Superior temporal gyrus (tissue), 1 donor: ENCODE data around the gene FAM20A.

Source experiments
- DNase-seq: peaks from one replicate; pipeline ENCODE4 v3.0.0-alpha.2; 2016; ENCODE audit errors: extremely low spot score

Gene FAM20A

DNA sequence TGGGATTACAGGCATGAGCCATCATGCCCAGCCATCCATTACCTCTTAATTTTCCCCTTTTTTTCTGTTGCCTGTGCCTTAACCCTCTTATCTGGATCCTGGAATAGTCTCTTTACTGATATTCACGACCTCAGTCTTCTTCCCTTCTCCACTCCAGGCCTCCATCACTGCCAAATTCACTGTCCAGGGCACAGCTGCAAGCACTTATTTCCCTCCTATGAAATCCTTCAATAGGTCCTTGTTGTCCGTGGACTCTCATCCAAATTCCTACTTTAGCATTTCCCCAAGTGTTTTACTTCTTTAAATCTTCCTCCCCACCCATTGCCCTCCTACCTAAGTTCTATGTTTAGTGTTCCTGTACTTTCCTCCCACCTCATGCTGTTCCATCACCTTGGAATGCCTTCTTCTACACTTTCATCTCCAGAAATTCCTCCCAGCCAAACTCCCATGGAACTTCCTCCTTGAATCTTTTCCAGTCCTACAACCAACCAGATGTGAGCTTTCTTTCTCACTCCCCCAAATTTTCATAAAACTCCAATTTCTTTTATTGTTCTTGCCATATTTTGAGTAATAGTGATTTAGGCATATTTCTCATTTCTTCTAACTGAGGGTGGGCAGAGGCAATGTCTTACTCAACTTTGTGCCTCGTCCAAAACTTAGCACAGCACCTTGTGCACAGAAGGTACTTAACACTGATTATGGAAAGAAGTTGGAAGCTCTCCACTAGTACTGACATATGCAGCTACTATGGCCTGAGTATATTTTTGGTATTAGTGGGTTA lies 35.3 kb downstream of the FAM20A start:
- peak; percentile 28 for DNase-seq

DNA sequence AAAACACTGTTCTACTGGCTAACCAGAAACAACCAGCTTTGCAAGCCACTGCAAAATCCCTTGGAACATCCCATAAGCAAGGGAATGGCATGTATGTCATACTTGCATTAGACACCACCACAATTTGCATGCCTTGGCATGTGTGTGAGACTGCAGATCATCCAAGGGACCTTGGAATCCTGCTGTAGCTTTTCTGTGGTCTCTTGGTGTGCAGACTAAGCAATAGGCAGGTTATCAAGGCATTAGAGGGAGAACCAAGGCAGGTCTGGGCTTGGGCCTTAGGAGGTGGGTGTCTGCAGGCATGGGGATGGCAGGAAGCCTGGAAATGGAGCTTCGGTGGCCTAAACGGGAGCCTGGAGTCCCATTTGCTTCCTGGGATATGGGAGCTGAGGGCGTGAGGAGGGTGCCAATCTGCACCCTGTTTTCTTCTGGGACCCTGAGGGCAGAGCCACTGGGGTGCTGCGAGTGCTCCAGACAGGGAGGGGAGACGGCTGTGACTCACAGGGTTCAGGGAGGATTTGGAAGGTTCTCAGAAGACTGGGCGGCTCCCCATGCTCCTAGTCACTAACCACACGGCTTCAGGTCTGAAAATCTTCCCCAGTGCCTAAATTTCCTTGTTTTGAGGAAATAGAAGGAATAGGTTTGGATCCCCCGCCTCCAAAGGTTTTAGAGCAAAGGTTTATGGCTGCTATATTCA lies 36.6 kb downstream of the FAM20A start:
- no peak for DNase-seq

DNA sequence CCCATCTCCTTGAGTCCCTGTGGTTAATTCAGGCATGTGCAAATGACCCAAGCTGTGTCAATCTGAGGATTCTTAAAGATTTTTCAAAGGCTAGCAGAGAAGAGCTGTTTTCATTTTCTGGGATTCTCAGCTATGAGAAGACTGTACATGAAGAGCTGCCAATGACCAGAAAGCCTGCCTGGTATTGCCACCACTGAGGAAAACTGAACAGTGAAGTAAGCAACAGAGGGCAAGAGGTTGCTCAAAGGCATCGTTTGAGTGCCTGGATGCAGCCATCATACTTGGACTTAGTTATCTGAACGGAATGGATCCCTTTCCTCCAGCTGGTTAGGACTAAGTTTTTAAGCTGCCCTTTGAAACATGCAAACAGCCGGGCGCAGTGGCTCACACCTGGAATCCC lies 38.4 kb downstream of the FAM20A start:
- no peak for DNase-seq

DNA sequence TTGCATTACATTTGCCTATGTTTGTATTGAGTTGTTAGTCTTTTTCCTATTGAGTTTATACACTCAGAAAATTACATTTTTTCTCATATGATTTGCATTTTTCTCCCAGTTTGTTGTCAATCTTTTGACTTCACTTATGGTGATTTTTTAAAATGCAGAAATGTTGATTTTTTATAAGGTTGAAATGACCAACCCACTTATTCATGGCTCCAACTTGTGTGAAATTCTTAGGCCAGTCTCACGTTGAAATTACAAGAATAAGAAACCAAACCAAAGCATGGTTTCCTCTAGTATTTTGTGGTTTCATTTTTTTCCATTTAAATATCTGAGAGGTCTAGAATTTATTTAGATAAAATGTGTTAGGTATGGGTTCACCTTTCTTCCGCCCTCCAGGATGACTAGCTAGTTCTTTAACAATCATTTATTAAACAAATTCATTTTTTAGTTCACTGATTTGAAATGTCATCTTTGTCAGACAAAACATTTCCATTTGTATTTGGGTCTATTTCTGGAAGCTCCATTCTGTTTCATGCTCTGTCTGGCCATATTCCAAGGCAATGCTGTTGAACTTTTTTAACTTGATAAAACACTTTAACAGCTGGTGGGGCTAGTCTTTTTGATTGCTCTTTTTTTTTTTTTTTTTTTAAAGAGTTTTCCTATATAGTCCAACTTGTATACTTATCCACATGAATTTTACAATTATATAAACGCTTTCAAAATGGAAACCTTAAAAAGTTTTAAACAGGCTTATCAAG lies 40.0 kb downstream of the FAM20A start:
- DNase-seq, result no peak

DNA sequence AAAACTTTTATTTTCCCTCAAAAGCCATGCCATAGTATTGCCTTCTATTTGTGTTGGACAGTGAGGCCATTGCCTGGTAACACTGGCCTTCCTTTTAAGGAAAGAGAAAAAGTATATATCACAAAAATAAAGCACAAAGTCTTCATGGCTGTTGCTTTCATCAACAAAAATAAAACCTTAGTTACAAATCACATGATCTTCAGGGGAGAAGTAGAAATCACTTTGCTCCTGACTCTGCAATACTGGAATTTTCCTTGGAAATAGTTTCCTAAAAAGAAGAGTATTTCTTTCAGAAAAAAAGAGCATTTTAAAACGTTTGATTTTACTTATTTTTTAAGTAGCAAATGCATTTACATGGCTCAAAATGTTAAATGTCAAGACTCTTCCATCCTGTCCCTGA lies 41.9 kb downstream of the FAM20A start:
- DNase-seq, result no peak

DNA sequence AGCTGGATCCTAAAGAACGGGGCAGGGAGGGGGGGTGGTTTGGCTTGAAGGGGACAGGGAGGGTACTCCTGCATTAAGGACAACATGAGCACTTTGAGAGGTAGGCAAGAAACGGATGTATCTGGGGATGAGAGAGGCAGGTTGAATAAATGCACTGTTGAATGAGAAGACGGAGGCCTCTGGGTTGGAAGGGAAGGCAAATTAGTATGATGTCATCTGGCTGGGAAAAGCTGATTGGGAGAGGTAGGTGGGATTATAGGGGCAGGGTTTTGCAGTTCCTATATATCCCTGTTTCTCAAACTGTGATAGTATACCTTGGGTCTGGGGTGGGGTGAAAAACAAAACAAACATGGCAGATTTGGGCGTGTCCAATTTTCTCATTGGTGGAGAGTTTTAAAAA lies 44.6 kb downstream of the FAM20A start:
- DNase-seq, result no peak

DNA sequence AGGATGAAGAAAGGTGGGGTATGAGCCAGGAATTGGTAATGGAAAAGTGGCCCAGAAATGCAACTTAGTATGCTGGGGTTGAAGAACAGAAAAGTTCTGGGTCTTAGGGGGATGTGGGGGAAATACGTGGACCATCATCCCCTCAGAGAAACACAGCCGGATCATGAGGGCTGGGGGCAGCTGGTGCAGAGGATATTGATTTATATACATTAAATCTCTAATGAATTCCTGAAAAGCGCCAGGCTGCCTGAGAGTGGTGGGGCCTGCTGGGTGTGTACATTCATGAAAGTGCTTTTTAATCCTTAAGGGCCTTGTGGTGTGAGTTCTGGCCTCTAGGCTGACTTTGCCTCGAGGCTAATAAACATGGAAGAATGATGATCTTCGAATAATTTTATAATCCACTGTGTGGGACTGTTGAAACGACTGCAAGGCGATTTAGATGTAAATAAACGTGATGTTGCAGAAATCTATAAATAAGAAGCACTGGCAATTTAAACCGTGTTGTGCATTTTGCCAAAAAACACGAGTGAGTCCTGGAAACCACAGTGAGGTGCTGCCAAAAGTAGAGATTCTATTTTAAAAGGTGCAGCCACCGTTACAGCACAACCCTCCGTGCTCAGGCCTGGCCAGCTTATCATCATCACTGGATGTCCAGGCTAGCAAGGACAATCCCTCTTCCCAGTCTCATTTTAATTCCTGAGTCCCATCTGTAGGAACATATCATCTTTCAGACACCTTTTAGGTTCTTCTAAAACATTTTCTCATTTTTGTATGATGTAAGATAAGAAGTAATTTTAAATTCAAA lies 56.9 kb downstream of the FAM20A start:
- no peak for DNase-seq

DNA sequence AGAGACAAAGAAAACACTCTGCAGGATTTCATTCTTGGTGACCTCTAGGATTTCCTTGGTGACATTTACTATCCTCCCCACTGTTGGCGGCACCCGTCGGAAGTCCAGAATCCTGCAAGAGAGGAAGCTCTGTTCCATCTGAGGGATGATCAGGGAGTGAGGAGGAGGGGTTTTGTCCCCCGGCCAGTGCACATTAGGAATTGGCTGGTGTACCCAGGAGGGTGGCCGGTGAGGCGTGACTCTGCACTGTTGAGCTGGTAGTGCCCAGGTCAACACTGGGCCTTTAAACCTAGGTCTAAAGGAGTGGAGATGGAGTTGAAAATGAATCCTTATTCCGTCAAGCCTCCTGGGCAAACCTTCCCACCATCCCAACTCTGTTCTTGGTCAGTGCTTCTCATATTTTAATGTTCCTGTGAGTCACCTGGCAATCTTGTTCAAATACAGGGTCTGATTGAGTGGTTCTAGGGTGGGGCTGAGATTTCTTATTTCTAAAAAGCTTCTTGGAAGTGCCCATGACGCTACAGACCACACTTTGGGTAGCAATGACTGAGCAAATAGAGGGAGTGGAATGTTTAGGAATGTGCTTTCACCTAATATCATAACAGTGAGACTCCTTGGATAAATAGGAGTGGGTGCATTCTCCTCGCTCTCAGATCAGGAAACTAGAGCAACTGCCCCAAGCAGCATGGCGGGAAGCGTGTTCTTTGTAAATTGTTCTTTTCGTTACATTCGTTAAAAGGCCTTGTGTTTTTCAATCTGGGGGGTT lies 58.3 kb downstream of the FAM20A start:
- no peak for DNase-seq

DNA sequence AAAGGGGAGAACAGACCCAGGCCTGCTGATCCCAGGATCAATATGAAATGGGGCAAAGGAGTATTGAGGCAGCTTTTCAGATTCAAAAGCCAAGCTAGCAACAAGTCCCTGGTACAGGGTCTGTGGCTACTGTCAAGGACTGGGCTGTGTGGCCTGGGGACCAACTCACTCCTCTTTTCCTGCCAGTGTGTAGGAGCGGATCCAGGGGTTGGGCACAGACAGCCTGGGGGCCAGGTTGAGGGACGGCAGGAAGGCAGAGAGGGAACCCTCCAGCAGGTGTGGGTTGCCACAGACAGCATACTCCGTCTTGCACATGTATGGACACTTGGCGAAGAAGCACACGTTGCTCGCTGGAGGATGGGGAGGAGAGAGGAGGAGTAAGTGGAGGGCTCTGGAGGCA lies 59.4 kb downstream of the FAM20A start:
- DNase-seq, result no peak

DNA sequence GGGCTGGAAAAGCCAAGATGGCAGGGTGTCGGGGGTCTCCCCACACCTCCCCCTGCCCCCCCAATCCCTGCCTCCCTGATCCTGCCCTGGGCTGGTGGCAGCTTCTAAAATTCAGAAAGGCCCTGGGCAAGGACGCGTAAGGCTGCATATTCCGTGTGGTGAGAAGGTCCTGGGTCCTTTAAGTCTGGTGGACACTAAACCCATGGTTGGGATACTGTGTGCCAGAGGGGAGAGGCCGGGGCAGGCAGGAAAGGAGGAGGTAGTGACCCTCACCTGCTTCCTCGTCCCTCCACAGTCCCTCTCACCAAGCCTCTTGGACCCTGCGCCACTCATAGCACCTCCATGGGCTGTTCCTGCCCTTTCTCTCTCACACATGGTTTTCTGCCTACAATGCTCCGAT lies 60.2 kb downstream of the FAM20A start:
- no peak for DNase-seq

DNA sequence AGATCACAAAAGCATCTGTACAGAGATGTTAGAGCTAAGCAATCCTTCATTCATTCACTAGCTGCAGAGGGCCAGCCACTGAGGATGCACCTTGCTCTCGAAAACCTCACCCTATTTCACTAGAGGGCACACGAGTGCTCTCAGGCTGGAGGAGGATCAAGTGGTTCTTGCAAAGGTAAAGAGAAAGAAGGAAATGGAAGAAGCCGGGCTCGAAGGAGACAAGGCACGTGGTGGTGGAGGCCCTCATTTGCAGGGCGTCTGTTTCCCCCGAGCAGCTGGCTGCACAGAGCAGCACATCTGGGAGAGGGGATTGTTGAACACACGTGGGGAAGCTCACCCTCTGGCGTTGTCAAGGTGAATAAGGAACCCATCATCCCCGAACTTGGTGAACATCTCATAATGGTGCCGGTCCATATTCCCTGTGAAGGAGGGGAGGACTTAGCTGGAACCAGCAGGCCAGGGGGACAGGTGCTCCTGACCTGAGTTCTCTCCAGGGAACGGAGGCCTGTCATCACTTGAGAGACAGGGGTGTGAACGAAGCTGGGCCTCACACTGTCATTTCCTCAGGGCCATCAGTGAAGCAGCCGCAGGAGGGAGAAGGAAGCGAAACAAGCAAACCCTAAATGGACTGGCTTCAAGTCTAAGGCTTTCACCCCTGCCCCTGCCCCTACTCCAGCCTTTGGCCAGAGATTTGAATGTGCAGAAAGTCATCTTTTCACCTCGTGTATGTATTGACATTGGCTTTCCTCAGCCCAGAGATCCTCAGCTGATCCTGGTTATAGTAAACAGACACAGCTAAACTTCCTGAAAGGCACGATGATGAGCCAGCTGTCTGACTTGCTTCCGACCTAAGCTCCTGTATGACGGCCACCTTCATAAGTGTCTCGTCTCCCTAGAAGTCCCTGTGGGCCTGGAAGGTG lies 61.4 kb downstream of the FAM20A start:
- no peak for DNase-seq

DNA sequence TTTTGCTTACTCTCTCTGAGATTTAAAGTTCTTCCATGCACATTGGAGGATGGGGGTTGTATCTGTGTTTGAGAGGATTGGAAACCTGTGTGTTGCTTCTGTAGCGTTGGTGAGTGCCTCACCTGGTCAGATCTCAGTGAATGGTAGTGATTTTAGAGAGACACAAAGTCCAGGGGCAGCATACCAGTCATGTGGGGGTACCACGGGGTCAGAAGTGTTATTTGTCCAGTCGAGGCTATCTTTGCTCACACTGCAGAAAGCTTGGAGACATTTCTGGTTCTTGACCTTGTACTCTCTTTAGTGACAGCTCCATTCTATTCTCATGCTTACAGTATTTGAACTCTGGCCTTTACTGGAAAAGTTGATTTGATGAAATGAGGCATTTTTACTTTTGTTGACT lies 65.2 kb downstream of the FAM20A start:
- peak; percentile 4 for DNase-seq

DNA sequence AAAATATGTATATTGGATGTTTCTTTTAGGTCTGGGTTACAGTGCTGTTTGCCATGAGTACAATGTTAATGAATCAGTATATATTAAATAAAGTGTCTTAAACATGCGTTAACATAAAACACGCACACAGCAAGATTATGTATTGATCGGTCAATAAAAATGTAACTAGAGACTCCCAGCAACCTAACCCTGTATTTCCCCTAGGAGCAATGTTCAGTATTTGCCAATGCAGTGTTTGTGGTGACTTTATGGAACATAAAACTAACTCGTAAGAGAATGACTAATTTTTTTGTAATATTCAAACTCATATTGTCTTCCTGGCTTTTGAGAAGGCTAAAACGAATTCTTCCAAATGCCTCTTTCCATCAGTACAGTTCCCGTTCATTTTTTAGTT lies 66.5 kb downstream of the FAM20A start:
- DNase-seq, result no peak

DNA sequence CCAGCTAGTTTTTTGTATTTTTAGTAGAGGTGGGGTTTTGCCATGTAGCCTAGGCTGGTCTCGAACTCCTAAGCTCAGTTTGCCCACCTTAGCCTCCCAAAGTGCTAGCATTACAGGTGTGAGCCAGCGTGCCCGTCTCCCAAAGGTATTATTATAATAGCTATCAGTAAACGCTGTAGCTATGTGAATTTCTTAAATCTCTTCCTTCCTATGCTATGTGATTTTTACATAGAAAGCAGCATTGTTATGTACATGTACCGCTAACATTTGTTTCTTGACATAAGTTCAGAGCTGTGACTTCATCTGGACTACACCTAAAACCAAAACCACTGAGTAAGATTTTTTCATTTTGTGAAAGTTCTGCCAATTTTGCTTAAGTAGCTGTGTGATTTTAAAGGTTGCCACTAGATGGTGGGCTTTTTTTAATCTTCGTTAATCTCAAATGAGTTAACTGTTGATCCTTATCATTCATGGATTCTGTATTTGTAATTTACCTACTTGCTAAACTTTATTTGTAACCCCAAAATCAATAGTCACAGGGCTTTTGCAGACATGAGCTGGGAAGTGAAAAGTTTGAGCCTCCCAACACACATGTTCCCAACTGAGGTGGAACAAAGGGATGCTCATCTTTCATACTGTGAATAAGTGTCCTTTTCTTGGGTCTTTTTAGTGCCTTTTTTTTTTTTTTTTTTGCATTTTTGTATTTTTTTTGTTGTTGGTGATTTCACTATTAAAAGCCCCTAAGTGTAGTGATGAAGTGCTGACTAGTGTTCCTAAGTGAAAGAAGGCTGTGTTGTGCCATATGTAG lies 67.1 kb downstream of the FAM20A start:
- DNase-seq, result peak; percentile 53

DNA sequence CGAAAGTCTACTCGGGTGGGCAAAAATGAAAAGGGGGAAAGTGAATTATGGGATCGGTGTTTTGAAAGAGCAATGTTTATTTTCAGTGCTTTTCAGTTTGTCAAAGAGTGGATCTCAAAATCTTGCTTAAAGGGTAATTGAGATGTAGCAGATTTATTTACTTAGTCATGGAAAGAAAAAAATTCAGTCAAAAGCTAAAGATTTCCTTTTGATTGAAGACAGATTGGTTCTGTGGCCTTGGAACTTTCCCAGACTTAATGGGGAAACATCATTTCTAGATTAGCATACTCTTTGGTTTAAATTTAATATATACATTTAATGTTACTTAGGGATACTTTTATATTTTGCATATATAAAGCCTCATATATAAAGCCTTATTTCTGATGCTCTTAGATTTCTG lies 68.3 kb downstream of the FAM20A start:
- no peak for DNase-seq

DNA sequence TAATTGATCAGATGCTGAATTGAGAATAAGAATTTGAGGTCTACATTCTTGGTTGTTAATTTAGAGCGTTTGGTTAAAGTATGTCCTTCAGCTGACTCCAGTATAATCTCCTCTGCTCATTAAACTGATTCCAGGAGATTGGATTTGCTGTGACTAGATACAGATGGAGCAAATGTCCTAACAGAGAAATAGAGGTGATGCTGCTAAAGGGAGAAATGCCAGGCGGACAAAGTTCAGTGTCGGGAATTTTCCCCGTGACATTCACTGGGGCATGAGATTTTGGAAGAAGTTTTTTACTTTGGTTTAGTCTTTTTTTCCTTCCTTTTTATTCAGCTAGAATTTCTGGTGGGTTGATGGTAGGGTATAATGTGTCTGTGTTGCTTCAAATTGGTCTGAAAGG lies 69.9 kb downstream of the FAM20A start:
- peak; percentile 8 for DNase-seq

DNA sequence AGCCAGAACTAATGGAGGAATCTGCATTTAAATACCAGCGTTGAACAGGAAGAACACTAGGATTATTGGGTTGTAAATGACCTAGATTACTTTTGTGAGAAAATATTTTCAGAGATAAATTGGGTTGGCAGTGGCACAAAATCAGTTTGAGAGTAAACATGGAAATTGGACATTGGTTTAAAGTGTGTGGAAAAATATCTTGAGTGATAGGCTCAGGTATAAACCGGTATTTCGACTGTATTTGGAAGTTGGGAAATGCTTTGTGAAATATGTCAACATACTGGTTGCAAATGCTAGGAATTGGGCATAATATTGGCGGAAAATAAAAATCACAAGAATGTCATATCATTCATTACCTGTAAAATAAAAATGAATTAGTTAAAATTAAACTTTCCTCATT lies 73.9 kb downstream of the FAM20A start:
- no peak for DNase-seq

DNA sequence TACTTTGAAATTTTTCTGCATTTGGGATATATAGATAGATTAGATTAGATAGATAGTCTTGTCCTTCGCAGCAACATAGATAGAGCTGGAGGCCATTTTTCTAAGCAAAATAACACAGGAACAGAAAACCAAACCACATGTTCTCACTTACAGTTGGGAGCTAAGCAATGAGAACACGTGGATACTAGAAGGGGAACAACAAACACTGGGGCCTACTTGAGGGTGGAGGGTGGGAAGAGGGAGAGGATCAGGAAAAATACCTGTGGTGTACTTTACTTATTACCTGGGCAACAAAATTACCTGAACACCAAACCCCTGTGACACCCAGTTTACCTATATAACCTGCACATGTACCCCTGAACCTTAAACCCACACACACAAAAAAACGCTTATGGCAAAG lies 74.6 kb downstream of the FAM20A start:
- DNase-seq, result no peak

DNA sequence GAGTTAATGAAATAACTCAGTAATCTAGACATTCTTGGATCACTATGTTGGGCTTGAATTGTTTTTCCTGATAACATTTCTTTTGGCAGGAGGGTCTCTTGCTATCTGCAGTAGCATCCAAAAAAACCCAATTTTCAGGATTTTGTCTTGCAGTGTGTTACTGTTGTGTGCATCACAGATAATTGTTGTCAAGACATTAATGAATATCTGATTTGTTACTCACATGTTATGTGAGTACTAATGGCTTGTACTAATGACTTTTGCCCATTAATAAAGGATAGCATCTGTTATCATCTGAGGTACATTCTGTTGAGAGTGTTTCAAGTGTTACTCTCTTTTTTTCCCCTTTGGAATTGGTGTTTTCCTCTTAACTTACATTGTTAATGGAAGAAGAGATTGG lies 78.9 kb downstream of the FAM20A start:
- DNase-seq, result no peak
